ENCODE results near the gene CLSTN2.

CLSTN2 gene

GRCh38 chr3:140501061-140501769 is 566.2 kb downstream of the CLSTN2 start:
- DNase-seq (ENCODE audit: low read depth, low spot score), result no peak

- no peak for DNase-seq (ENCODE audit: low read depth, low spot score)
Measured at GRCh38 chr3:140501770-140502364, 566.9 kb downstream of the CLSTN2 start.

- DNase-seq (ENCODE audit: low read depth, low spot score), result no peak
Measured at GRCh38 chr3:140505213-140505612, 570.2 kb downstream of the CLSTN2 start.

- no peak for DNase-seq (ENCODE audit: low read depth, low spot score)
Measured at GRCh38 chr3:140505876-140506275, 570.9 kb downstream of the CLSTN2 start.

GRCh38 chr3:140508550-140508949 is 573.6 kb downstream of the CLSTN2 start:
- DNase-seq (ENCODE audit: low read depth, low spot score), result no peak

GRCh38 chr3:140509534-140509933 is 574.5 kb downstream of the CLSTN2 start:
- DNase-seq (ENCODE audit: low read depth, low spot score), result no peak

GRCh38 chr3:140510303-140510861 is 575.4 kb downstream of the CLSTN2 start:
- DNase-seq (ENCODE audit: low read depth, low spot score), result no peak

- no peak for DNase-seq (ENCODE audit: low read depth, low spot score)
Measured at GRCh38 chr3:140521751-140522445, 586.9 kb downstream of the CLSTN2 start.

GRCh38 chr3:140522653-140523380 is 587.8 kb downstream of the CLSTN2 start:
- no peak for DNase-seq (ENCODE audit: low read depth, low spot score)

GRCh38 chr3:140523600-140523999 is 588.6 kb downstream of the CLSTN2 start:
- DNase-seq (ENCODE audit: low read depth, low spot score), result no peak

DNA sequence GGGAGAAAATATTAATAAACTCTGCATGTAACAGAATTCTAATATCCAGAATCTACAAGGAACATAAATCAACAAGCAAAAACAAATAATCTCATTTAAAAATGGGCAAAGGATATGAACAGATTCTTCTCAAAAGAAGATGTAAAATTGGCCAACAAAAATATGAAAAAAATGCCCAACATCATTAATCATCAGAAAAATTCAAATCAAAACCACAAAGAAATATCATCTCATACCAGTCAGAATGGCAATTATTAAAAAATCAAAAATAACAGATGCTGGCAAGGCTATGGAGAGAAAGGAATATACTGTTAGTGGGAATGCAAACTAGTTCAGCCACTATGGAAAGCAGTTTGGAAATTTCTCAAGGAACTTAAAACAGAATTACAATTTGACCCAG is 592.2 kb downstream of the CLSTN2 start:
- DNase-seq (ENCODE audit: low read depth, low spot score), result no peak

DNA sequence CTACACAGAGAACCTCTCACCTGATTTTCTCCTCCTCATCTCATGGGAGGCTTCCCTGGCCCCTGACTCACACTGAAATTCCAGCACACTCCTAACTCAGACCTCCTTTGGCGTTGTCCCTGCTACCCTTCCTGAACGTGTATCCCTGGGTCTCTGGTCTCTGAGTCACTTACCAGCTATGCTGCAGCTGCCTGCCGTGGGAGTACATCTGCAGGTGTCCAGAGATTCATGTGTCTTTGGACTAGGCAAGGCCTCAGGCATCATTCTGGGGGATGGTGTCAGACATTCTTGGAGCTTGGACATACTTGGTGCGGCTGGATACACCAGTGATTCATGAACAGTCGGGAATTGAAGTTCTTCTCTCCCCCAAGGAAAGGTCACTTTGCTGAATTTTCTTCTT is 594.1 kb downstream of the CLSTN2 start:
- peak; percentile 45 for DNase-seq (ENCODE audit: low read depth, low spot score)

DNA sequence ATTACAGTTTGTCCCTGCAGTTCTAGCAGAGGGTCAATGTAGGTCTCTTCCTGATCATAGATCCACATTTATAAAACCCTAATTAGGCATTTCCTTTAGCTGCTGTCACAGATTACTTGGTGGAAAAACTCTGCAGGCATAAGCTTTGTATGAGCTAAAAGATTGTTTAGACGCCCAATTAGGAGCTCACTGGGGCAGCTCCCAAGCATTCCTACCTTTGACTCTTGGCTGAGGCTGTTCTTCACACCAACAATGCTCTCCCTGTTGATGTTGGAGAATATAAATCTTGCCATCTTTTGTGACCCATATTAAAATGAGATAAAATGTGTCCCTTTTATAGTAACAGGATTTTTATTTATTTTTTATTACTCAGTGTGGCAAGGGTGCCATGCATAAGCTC is 594.6 kb downstream of the CLSTN2 start:
- DNase-seq (ENCODE audit: low read depth, low spot score), result no peak

DNA sequence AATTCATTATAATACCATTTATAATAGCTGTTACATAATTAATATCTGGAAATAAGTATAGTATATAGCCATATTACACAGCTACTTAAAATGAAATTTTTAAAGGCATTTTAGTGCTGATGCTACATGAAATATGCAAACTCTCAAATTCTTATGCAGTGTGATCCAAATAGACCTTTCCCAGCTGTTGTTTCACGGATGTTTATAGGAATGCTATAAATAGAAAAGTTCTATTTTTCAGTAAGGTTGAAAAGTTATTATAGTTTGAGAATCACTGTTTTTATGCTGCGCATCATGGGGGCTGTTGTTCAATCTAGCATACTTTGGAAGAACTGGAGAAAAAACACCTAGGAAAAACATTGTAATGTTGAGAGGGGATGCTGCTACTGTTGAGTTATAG is 595.1 kb downstream of the CLSTN2 start:
- DNase-seq (ENCODE audit: low read depth, low spot score), result no peak

DNA sequence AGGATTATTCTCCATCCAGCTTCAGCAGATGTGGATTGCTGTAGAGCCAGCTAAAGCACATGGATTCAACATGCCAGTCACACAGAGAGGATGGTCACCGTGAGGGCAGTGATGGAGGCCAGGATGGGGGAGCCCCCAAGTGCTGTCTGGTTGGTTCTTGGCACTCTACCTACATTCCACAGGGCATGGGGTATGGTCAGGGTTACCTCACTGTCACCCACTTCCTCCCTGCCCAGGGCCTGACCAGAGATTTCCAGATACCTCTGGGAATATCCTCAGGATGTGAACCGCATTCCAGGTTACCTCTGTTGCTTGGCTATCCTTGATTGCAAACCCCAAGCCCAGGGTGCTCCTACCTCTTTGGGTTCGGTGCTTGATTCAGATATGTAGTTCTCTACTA is 595.6 kb downstream of the CLSTN2 start:
- DNase-seq (ENCODE audit: low read depth, low spot score), result no peak

GRCh38 chr3:140532793-140533330 is 597.9 kb downstream of the CLSTN2 start:
- DNase-seq (ENCODE audit: low read depth, low spot score), result no peak

- DNase-seq (ENCODE audit: low read depth, low spot score), result no peak
Measured at GRCh38 chr3:140536926-140537726, 602.1 kb downstream of the CLSTN2 start.

GRCh38 chr3:140537727-140538082 is 602.7 kb downstream of the CLSTN2 start:
- DNase-seq (ENCODE audit: low read depth, low spot score), result no peak

- no peak for DNase-seq (ENCODE audit: low read depth, low spot score)
Measured at GRCh38 chr3:140540262-140540661, 605.3 kb downstream of the CLSTN2 start.

- no peak for DNase-seq (ENCODE audit: low read depth, low spot score)
Measured at GRCh38 chr3:140541975-140542653, 607.1 kb downstream of the CLSTN2 start.

Data from brain pericyte (primary cell).